ENCODE measurements around the gene LSAMP. TPM values are rescaled to one million over a fixed set of nuclear protein-coding genes. Genes with fewer than 3 reads are reported as not detected.
"Not testable (repeated sequence)": the region's sequence is repeated elsewhere in the genome, so short reads cannot be mapped to it uniquely, and the experiment has no call there.

The LSAMP gene
- total RNA-seq, 6 donors from 2014 or later = 7.1 to 28.1 (median 13.4) TPM

- ATAC-seq (ENCODE audit: low FRiP score in 2 of 2) = no peak
- H3K4me3 ChIP-seq = no peak overlapping the region
- WGBS, 2 donors = 59 to 76% methylated on average over 1 of the region's 1 CpG
- no peaks in the 10 kb centered on the region for H3K4me1 ChIP-seq
- H3K27ac ChIP-seq = no peak overlapping the region
- no peak for DNase-seq
- H3K9me3 ChIP-seq = no peaks in the 10 kb centered on the region
- H3K36me3 ChIP-seq = no peaks in the 10 kb centered on the region
- TF ChIP-seq EP300 (IDR thresholded peaks at IDR 0.05) (no peak), POLR2A (IDR thresholded peaks at IDR 0.05) (no peak), CTCF (IDR thresholded peaks at IDR 0.05) (no peak), POLR2AphosphoS5 (IDR thresholded peaks at IDR 0.05) (no peak)
- no peaks in the 10 kb centered on the region for H3K27me3 ChIP-seq
Measured at GRCh38 chr3:115758076-115758763, 687.1 kb downstream of the LSAMP start.

- not testable (repeated sequence) for ATAC-seq (ENCODE audit: low FRiP score in 2 of 2); DNase-seq; H3K36me3 ChIP-seq; H3K4me3 ChIP-seq; H3K27ac ChIP-seq; H3K9me3 ChIP-seq; H3K27me3 ChIP-seq; H3K4me1 ChIP-seq
- WGBS, 2 donors = 72 to 95% methylated on average over 1 of the region's 1 CpG
Measured at GRCh38 chr3:115752978-115753377, 692.3 kb downstream of the LSAMP start.

Small RNA genes within 50 kb of the gene (small RNA-seq; reads per million reads assigned to genes)
- 0 reads per million in 4 donors for gene RN7SL815P
